ENCODE measurements around the gene PIGU.

GRCh38 chr20:34604980-34605788, 71.7 kb downstream of the PIGU start:
- no peak for TF ChIP-seq CTCF (IDR thresholded peaks at IDR 0.05)
- TF ChIP-seq POLR2A (IDR thresholded peaks at IDR 0.05), result no peak
